Hematopoietic multipotent progenitor cell treated with erythropoietin and hydrocortisone succinate and interleukin-3 and kit ligand, for 6 days (in vitro differentiated cells): Measurements from ENCODE around the gene DLGAP1.
"Not testable (repeated sequence)": the region's sequence is repeated elsewhere in the genome, so short reads cannot be mapped to it uniquely, and the experiment has no call there.

ENCODE experiments used
- DNase-seq: peaks from one replicate; pipeline ENCODE4 v3.0.0-alpha.2; 2015

DLGAP1 gene

DNA sequence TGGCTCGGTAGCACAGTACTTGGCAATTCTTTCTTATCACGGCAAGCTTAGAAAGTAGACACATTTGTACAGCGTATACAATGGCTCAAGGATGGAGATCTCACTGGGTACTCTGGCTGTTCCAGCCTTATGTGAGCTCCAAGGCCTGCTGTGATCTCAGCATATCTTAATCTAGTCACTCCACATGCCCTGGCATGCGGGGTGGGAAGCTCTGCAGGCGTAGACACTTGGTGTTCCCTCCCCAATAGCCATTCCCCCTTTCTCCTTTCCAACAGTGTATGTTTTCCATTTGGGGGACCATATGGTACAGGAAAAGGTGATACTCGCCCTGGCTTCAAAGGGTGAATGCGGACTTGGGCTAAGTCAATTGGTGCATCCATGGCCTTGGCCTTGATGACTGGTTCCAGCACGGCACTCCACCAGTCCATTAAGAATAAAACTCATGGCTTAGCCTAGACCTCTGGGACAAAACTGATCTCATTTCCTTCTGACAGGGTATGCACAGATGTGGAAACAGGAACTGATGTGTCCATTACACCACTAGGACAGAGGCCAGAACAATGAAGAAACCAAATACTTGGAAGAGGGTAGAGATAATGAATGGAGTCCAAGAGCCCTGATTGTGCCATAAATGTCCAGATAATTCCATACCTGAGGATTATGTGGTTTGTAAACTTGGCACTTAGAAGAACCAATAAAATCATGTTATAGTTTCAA is 976.7 kb downstream of the DLGAP1 start:
- DNase-seq: no peak

DNA sequence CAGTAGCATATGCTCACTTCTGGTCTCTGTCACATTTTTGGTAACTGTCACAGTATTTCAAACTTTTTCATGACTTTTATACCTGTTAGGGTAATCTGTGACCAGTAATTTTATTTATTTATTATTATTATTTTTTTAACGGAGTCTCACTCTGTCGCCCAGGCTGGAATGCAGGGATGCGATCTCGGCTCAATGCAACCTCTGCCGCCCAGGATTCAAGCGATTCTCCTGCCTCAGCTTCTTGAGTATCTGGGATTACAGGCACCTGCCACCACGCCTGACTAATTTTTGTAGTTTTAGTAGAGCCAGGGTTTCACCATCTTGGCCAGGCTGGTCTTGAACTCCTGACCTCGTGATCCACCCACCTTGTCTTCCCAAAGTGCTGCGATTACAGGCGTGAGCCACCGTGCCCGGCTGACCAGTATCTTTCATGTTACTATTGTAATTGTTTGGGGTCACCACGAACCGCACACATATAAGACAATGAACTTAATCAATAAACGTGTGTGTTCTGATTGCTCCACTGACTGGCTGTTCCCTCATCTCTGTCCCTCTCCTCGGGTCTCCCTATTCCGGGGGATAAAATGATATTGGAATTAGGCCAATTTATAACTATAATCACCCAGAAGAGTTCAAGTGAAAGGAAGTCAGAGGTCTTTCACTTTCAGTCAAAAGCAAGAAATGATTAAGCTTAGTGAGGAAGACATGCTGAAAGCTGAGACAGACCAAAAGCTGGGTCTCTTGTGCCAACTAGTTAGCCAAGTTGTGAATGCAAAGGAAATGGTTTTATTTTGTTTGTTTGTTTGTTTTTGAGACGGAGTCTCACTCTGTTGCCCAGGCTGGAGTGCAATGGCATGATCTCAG is 982.2 kb downstream of the DLGAP1 start:
- DNase-seq: no peak

DNA sequence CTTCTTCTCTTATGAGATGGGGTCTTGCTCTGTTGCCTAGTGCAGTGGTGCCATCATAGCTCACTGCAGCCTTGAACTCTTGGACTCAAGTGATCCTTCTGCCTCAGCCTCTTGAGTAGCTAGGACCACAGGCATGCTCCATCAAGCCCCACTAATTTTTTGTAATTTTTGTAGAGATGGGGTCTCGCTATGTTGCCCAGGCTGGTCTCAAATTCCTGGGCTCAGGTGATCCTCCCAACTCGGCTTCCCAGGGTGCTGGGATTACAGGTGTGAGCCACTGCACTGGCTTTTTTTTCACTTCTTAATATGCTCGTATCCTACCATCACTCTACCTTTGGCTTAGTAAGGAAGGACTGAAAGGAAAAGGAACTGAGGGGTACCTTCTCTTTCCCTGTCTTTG is 983.0 kb downstream of the DLGAP1 start:
- DNase-seq: not testable (repeated sequence)

DNA sequence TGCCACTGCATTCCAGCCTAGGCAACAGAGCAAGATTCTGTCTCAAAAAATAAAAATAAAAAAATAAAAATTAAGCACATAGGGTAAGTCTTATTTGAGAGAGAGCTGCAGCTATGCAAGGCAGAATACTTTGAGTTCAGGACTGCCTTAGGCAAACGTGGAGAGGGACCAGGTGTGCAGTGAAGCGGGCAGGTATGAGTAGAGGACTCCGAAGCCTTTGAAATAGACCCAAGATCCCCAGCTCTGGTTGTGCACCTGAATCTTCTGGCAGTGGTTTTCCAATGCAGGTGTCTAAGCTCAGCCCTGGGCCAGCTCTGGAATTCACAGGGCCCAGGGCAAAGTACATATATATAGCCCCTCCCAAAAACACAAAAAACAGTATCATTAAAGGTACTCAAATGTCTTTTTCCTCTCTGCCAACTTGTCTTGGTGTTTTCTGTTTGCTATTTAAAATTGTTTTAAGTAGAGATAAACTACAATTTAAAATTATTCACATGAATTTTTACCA is 983.9 kb downstream of the DLGAP1 start:
- DNase-seq: no peak

DNA sequence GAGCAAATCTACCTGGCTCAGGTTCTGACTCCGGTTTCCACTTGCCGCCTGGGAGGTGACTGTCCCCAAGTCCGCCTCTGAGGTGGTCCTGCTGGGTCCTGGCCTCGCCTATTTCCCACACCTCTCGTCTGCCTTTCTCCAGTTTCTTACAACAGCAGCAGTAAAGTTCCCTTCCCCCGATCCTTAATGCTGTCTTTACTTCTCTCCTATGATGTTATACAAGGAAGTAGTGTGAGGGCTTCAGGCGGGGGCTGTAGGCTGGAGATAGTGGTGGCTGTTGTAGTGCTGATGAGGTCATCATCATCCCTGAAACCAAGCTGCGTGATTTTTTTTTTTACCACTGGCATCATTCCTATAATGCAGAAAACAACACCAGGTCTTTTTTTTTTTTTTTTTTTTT is 986.3 kb downstream of the DLGAP1 start:
- peak; percentile 63 for DNase-seq

DNA sequence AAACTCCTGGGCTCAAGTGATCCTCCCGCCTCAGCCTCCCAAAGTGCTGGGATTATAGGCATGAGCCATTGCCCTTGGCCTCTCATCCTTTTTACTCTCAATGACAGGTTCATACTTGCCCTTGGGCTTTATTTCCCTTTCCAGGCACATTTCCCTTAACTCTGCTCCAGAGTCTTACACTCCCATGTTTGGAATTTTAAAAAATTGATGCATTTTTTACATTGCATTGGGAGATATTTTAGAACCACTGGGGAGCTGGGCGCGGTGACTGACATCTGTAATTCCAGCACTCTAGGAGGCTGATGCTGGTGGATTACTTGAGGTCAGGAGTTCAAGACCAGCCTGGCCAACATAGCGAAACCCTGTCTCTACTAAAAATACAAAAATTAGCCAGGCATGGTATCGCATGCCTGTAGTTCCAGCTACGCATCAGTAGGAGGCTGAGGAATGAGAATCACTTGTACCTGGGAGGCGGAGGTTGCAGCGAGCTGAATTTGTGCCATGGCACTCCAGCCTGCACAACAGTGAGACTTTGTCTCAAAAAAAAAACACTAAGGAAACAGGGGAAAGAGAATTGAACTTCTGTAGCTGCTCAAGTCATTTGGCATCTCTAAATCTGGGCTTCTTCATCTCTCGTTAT is 986.9 kb downstream of the DLGAP1 start:
- no peak for DNase-seq

DNA sequence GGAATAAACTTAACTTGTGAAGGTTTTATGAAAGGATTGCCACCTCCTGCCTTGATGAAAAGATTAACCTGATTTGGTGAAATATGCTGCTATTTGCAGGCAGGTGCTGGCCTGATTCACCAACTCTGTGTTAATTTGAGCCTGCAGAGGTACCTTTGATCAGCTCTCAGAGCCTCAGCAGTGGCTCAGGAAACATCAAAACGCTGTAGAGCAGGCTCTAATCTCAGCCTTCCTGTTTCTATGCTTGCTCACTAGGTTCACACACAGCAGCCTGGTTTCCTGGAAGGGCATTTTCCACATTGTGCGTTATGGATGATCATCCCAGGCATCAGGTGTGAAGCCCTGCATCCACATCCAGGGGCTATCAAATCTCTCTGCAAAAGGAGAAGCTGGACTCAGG is 988.2 kb downstream of the DLGAP1 start:
- DNase-seq: no peak

DNA sequence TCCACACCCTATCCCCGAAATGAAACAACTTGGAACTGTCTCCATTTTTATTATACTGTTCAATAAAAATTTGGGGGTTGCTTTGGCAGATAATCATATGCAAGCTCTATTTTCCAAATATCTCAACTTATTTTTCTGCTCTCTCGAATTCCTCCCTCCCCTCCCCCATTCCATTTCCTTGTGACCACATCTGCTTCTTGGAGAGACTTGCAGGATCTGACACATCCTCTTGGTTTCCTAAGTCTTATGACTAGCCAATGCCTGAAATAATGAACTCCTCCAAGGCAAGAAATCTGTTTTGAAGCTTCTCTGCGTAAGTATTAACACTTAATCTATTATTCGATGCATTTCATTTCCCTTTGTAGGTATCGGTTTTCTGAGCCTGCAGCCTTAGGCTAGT is 989.1 kb downstream of the DLGAP1 start:
- no peak for DNase-seq

DNA sequence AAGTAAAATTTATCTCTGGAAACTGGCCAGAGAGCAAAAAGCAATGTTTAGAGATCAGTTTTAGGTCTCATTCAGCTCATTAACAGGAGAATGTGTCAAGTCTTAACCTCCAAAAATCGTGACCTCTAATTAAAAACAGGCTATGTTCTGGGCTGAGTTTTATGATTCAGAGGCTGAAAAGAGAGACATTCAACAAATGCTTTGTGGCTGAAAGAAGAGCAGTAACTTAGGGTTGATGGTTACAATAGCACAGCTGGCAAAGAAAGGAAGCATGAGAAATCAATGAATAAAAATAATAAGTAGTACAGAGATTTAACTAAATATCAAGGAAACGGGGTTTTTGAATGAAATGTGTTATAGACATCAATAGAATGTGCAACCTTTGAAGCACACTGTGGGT is 992.1 kb downstream of the DLGAP1 start:
- DNase-seq: no peak

DNA sequence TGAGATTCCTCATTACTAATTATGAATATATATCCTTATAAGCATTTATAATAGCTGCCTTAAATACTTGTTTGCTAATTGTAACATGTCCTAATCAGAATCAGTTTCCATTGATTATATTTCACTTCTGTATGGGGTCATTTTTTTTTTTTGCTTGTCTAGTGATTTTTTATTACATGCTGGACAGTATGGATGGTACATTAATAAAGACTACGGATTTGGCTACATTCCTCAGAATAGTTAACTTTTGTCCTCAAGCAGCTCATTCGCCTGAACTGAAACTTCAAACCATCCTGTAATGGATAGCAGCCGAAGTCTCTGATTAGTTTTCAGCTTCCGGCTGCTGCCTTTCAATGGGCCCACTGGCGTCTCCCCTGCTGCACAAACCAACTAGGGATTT is 993.4 kb downstream of the DLGAP1 start:
- DNase-seq: no peak

DNA sequence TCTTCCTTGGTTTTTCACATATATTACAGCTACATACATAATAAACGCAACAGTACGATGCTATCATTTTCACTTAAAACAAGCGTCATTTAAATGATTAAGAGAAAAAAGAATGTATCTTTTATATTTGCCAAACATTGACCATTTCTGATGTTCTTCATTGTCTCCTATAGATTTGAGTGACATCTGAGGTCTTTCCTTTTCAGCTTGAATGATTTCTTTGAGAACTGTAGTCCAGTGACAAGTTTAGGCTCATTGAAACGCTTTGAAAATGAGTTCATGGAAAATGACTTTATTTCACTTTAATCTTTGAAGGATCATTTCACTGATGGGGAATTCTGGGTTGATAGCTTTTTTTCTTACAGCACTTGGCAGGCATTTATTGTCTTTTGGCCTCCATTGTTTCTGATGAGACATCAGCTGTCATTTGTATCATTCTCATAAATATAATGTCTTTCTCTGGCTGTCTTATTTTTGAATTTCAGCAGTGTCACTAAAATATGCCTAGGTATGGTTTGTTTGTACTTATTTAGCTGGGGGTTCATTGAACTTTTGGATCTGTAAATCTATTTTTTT is 994.2 kb downstream of the DLGAP1 start:
- DNase-seq: no peak

DNA sequence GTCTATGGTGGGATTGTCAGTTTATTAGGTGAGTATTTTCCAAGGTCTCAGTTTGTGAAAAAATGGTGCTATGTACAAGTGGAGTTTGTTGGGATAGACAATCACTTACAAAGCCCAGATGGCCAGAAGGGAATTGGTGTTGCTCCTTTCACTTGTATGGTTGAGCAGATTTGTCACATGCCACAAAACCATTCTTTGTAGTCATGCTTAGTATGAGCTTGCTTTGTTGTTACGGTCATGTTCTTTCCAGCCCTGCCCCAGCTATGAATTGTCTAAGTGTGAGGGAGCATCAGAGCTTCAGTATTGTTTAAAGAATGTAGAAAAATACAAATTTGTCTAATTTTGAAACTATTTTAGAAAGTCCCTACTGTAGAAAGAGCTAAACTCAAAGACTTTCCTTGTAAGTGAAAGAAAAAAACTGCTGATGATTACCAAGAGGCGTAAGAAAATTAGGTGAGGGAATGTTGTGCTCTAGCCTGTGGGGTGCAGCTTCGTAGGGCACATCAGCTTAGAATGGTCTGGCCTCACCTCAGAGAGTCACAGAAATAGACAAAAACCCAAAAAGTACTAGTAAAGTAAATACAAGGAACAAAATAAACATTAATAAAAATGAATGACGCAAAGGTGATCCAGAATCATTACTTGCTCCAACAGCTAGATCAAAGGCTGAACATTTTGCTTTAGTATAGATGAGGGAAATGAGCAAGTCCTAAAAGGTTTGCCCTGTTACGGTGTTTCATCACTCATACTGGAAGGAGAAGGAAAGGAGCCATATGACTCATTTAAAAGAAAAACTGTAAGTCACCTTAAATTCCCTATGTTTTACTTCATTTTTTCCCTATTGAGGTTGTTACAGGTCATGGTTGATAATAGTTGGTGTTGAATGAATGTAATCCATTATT is 995.9 kb downstream of the DLGAP1 start:
- no peak for DNase-seq

DNA sequence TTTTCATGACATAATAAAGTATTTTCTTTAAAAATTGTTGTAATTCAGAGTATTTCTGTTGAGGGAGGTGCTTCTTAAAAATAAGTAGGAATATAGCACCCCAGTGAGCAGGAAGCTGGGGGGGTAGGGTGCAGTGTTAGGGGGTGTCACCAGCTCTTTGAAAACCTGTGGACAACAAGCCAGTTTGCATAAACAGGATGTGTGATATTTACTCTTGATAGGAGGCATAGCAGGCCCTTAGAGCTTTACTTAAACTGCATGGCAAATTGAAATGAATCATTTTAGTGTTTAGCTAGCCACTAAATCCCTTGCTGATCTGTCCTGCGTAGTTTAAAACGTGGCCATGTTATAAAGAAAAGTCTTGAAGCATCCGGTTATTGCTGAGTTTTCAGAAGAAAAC is 996.7 kb downstream of the DLGAP1 start:
- no peak for DNase-seq

DNA sequence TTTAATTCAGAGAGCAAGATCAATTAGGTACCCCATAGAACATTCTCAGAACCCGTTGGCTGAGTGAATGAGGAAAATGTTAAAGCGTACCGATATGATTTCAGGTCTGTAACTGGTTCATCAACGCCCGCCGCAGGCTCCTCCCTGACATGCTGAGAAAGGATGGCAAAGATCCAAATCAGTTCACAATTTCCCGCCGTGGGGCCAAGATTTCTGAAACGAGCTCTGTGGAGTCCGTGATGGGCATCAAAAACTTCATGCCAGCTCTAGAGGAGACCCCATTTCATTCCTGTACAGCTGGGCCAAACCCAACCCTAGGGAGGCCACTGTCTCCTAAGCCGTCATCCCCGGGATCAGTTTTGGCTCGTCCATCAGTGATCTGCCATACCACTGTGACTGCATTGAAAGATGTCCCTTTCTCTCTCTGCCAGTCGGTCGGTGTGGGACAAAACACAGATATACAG is 997.8 kb downstream of the DLGAP1 start:
- no peak for DNase-seq

DNA sequence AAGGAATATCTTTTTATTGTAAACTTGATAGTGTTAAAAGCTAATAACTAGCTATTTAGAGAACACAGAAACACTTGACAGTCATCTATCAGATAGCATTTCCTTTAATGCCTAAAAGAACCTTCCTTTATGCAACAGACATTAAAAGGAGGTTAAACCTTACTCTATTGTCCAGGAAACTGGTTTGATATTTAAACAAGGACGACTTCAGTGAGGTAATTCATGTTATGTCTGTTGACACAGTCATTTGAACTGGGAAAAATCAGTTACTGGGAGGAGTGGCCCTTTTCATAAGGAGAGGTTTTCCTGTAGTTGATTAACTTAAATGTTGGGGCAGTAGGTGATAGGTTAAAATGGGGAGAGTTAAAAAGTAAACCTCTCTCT is 998.4 kb downstream of the DLGAP1 start:
- no peak for DNase-seq

DNA sequence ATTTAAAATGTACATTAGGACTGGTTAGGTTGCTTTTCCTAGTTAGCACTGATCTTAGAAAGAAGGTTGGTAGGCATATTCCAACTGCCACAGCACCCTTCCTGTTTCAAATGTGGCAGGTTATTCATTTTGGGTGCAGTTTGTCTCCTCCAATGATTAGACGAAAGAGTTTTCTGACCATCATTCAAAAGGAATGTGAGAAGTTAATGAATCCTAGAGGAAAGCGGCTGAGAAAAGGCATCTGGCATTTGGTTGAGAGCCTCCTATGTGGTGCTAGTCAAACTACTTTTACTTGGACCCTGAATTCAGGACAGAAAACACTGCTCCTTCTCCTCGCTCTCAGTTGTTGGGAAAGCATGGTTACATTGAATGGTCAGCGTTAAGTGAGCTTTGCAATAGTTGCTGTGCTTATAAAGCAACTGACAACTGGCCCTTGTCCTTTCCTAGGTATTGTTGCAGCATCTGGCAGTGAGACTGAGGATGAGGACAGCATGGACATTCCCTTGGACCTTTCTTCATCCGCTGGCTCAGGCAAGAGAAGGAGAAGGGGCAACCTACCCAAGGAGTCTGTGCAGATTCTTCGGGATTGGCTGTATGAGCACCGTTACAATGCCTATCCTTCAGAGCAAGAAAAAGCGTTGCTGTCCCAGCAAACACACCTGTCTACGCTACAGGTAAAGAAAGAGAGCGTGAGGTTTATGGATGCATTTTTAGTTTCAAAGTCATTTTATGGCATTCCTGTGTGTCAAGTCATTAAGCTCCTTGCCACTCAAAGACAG is 999.0 kb downstream of the DLGAP1 start:
- DNase-seq: no peak

DNA sequence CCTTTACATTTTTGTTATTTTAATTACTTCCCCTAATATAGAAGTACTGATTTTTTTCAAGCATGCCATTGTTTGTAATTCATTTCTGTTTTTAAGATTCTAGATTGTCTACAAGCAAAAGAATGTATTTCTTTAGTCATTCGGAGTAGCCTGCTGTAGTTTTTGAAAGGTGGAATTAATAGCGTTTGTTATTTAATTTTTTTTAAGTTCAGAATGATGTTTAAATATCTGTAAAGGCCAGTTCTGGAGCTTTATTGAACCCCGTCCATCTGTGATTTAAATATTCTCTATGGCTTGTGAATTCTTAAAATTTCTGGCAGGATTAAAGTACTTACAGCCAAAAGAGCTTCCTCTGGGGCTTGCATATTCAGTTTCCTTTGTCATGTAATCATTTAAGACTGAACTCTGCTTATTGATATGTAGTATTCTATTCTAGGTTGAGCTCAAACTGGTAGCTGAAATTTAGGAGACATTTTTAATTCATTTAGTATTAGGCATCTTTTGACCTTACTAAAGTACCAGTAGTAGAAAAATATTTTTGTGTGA is 999.9 kb downstream of the DLGAP1 start:
- DNase-seq: no peak

DNA sequence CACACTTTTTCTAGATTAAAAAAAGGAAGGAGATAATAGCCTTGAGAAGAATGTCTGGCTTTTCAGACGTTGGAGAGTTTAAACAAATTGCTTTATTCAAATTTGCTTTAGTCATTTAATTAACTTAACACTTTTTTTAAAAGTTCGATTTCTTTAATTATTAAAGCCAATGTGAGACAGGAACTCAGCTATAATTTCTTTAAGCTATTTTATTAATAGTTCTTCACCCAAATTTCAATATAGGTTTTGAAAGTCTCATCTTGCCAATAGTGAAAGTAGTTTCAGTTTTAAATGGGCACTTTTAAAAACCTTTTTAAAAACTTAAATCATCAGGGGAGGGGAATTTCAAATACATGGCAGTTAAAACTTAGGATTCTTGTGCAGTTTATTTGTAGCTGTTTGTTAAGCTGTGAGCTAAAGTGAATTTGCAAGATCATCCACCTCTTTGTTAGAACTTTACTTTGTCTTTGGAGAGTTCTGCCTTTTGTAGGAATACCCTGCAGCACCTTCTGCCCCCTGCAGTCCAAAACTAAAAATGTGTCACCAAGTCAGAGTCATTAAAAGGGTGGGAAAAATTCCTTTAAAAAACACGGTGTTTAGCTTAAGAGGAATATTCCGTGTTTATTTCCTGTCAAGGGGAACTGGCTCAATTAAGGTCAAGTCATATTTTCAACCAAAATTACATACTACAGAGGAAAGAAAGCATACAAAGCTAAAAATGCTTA is 1000.6 kb downstream of the DLGAP1 start:
- peak; percentile 86 for DNase-seq

DNA sequence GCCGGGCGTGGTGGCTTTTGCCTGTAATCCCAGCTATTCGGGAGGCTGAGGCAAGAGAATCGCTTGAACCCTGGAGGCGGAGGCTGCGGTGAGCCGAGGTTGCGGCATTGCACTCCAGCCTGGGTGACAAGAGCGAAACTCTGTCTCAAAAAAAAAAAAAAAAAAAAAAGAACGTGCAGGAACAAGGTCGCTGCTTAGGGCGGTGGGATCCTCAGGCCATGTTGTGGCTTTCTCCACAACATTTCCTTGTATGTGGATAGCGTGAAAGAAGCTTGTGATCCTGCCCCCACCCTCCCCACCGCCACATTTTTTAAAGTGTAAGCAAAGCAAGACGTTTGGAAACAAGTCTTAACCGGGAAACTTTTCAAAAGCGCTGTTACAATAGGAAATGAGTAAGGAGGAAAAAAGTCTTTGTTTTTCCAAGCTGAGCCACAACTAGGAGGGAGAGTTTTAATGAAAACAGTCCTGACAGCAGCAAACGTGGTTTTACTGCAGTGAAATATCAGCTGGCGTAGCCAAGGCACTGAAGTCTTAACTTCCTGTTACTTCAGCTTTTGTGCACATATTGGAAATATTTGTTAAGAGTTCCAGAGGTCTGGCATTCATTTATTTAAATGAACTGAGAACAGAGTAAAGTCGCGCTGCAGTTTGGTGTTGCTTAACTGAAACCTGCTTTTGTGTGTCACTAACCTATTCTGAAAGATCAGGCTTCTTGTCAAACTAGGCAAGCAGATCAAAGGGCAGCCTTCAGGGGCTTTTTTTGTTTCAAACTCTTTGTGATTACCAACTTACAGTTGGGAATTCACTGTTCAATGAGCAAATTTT is 1001.4 kb downstream of the DLGAP1 start:
- peak; percentile 64 for DNase-seq
